IMR-90 (cell line): ENCODE results near the gene FRAS1. TPM values are rescaled to one million over a fixed set of nuclear protein-coding genes. Genes with fewer than 3 reads are reported as not detected.
"Not testable (repeated sequence)": the region's sequence is repeated elsewhere in the genome, so short reads cannot be mapped to it uniquely, and the experiment has no call there.

Experiments used
- ATAC-seq: fragments of 200-7000 bp; cut with Tn5 transposase; 2 replicates; pipeline ENCODE4 v1.9.1; 2020; ENCODE audit warnings: low read depth, mild to moderate bottlenecking, moderate library complexity
- BruUV-seq: library from RNA; stranded (reverse); fragments of 400-500 nt; replicated peaks from 2 replicates; lab custom pipeline; 2021; lab: Mats Ljungman, UMichigan
- CTCF ChIA-PET: fragments of 300-600 bp; formaldehyde crosslinking; extraction: SDS; loops from one replicate; lab custom pipeline; 2021; ENCODE audit warnings: antibody characterized with exemption; lab: Yijun Ruan, JAX
- POLR2A ChIA-PET: fragments of 300-600 bp; sonication (Branson Sonifier 250); formaldehyde crosslinking; loops from one replicate; lab custom pipeline; 2022; ENCODE audit warnings: antibody characterized with exemption; ENCODE audit not compliant: unreplicated experiment; lab: Charles Lee
- DNase-seq: peaks from one replicate; pipeline ENCODE4 v3.0.0; 2013
- H2AFZ ChIP-seq: replicated peaks from 2 replicates; pipeline ENCODE3; 2013; ENCODE audit warnings: low read length, mild to moderate bottlenecking; ENCODE audit not compliant: poor library complexity
- H2AK5ac ChIP-seq: 2 replicates; pipeline ENCODE4 v1.6.1; 2013; ENCODE audit warnings: low read depth, low read length, inconsistent platforms
- H2AK9ac ChIP-seq: replicated peaks from 2 replicates; pipeline ENCODE3; 2013; ENCODE audit warnings: mild to moderate bottlenecking, low read depth, low read length, moderate library complexity; ENCODE audit not compliant: poor library complexity
- H2BK120ac ChIP-seq: 2 replicates; pipeline ENCODE4 v1.6.1; 2013; ENCODE audit warnings: low read depth, low read length, inconsistent platforms
- H2BK15ac ChIP-seq: 3 replicates; pipeline ENCODE4 v1.6.1; 2013; ENCODE audit warnings: low read depth, low read length, inconsistent platforms
- H2BK20ac ChIP-seq: 2 replicates; pipeline ENCODE4 v1.6.1; 2013; ENCODE audit warnings: low read depth, mild to moderate bottlenecking, inconsistent platforms, low read length, moderate library complexity
- H2BK5ac ChIP-seq: 2 replicates; pipeline ENCODE4 v1.6.1; 2013; ENCODE audit warnings: mild to moderate bottlenecking, low read depth, low read length, inconsistent platforms; ENCODE audit not compliant: poor library complexity, severe bottlenecking
- H3K14ac ChIP-seq: replicated peaks from 2 replicates; pipeline ENCODE4 v1.6.1; 2013; ENCODE audit warnings: low read depth, low read length, inconsistent platforms
- H3K18ac ChIP-seq: 2 replicates; pipeline ENCODE4 v1.6.1; 2013; ENCODE audit warnings: low read depth, low read length, control low read depth
- H3K23ac ChIP-seq: 2 replicates; pipeline ENCODE4 v1.6.1; 2013; ENCODE audit warnings: low read depth, low read length, inconsistent platforms
- H3K27ac ChIP-seq: 2 replicates; pipeline ENCODE4 v1.5.1; 2013; ENCODE audit warnings: mild to moderate bottlenecking, control low read depth, low read length; ENCODE audit not compliant: insufficient read depth
- H3K27me3 ChIP-seq: 2 replicates; pipeline ENCODE4 v1.6.1; 2013; ENCODE audit warnings: low read length; ENCODE audit not compliant: control insufficient read depth, insufficient read depth
- H3K36me3 ChIP-seq: 2 replicates; pipeline ENCODE4 v1.6.1; 2013; ENCODE audit warnings: low read length, mixed read lengths; ENCODE audit not compliant: control insufficient read depth, insufficient read depth
- H3K4ac ChIP-seq: 2 replicates; pipeline ENCODE4 v1.6.1; 2013; ENCODE audit warnings: low read depth, low read length, inconsistent platforms
- H3K4me1 ChIP-seq: 2 replicates; pipeline ENCODE4 v1.6.1; 2013; ENCODE audit warnings: low read length, mixed read lengths; ENCODE audit not compliant: control insufficient read depth, insufficient read depth
- H3K4me2 ChIP-seq: 2 replicates; pipeline ENCODE4 v1.6.1; 2013; ENCODE audit warnings: low read depth, mild to moderate bottlenecking, control low read depth, low read length, moderate library complexity
- H3K4me3 ChIP-seq: 2 replicates; pipeline ENCODE4 v1.5.1; 2013; ENCODE audit warnings: low read depth, mild to moderate bottlenecking, control low read depth, low read length, moderate library complexity; ENCODE audit not compliant: insufficient read depth
- H3K56ac ChIP-seq: 2 replicates; pipeline ENCODE4 v1.6.1; 2013; ENCODE audit warnings: low read length, inconsistent platforms; ENCODE audit not compliant: insufficient read depth; ENCODE audit errors: extremely low read depth
- H3K79me1 ChIP-seq, 2 experiments: 2 replicates each; pipeline ENCODE4 v1.6.1; 2013; ENCODE audit warnings: low read length in 2 of 2, inconsistent platforms in 1 of 2, low read depth in 1 of 2
- H3K9ac ChIP-seq: 2 replicates; pipeline ENCODE4 v1.6.1; 2013; ENCODE audit warnings: low read depth, low read length, control low read depth
- H3K9me1 ChIP-seq: 2 replicates; pipeline ENCODE4 v1.6.1; 2013; ENCODE audit warnings: low read length, inconsistent platforms; ENCODE audit not compliant: insufficient read depth
- H3K9me3 ChIP-seq: 2 replicates; pipeline ENCODE4 v1.6.1; 2013; ENCODE audit warnings: low read length; ENCODE audit not compliant: control insufficient read depth, insufficient read depth
- H4K20me1 ChIP-seq: 2 replicates; pipeline ENCODE4 v1.6.1; 2013; ENCODE audit warnings: low read length, inconsistent platforms; ENCODE audit not compliant: insufficient read depth
- H4K5ac ChIP-seq: 2 replicates; pipeline ENCODE4 v1.6.1; 2013; ENCODE audit warnings: mild to moderate bottlenecking, low read depth, low read length, control low read depth
- H4K8ac ChIP-seq, 2 experiments: 2 replicates each; pipeline ENCODE4 v1.6.1; 2013; ENCODE audit warnings: low read depth in 2 of 2, low read length in 2 of 2, control low read depth in 1 of 2, inconsistent platforms in 1 of 2
- H4K91ac ChIP-seq: 2 replicates; pipeline ENCODE4 v1.6.1; 2013; ENCODE audit warnings: low read depth, low read length, inconsistent platforms; ENCODE audit not compliant: insufficient read depth
- BHLHE40 ChIP-seq: fragments of 150-350 bp; IDR thresholded peaks from 2 replicates; pipeline ENCODE4 v1.6.1; 2016; ENCODE audit warnings: mild to moderate bottlenecking, low read depth, low read length
- CEBPB ChIP-seq: IDR thresholded peaks from 2 replicates; pipeline ENCODE4 v1.6.1; 2012; ENCODE audit warnings: low read depth, low read length, improper control_type of control experiment
- ELK1 ChIP-seq: fragments of 150-350 bp; IDR thresholded peaks from 2 replicates; pipeline ENCODE4 v1.6.1; 2016; ENCODE audit warnings: low read depth, mild to moderate bottlenecking, low read length, moderate library complexity, borderline replicate concordance
- MAFK ChIP-seq: IDR thresholded peaks from 2 replicates; pipeline ENCODE4 v1.6.1; 2012; ENCODE audit warnings: low read depth, low read length, improper control_type of control experiment
- MXI1 ChIP-seq: IDR thresholded peaks from 2 replicates; pipeline ENCODE4 v1.6.1; 2012; ENCODE audit warnings: low read depth, mild to moderate bottlenecking, low read length, moderate library complexity, borderline replicate concordance
- RAD21 ChIP-seq: IDR thresholded peaks from 2 replicates; pipeline ENCODE4 v1.6.1; 2012; ENCODE audit warnings: low read length, improper control_type of control experiment
- RCOR1 ChIP-seq: IDR thresholded peaks from 2 replicates; pipeline ENCODE4 v1.6.1; 2012; ENCODE audit warnings: mild to moderate bottlenecking, low read length, improper control_type of control experiment; ENCODE audit not compliant: insufficient replicate concordance
- SMC3 ChIP-seq: fragments of 150-350 bp; IDR thresholded peaks from 2 replicates; pipeline ENCODE4 v1.6.1; 2016; ENCODE audit warnings: low read depth, mild to moderate bottlenecking, antibody characterized with exemption, low read length, moderate library complexity
- WGBS, 2 experiments: methylation state at CpG; one replicate each; pipeline versions ENCODE4 v1.1.5 to v1.1.7; 2013; ENCODE audit warnings: missing lambda C conversion rate in 2 of 2; ENCODE audit not compliant: insufficient read length in 1 of 2; ENCODE audit errors: extremely low coverage in 2 of 2; 5-methylcytosine and 5-hydroxymethylcytosine counted together
- dilution Hi-C: fragments of 300-500 bp; cut with HindIII; formaldehyde crosslinking; loops from one replicate; pipeline ENCODE4 v1.14.3; 2018; ENCODE audit warnings: low sequenced_read_pairs; ENCODE audit not compliant: unreplicated experiment
- in situ Hi-C: fragments of 300-500 bp; cut with MboI; formaldehyde crosslinking; loops from 3 replicates; pipeline ENCODE4 v1.14.3; 2019; ENCODE audit warnings: low sequenced_read_pairs, inconsistent platforms, mixed read lengths
- intact Hi-C: fragments of 100-400 bp; cut with micrococcal nuclease; formaldehyde crosslinking; loops from 2 replicates; pipeline ENCODE4 v1.10.0; 2022
- polyA plus RNA-seq, 3 experiments: library from polyadenylated mRNA; depleted of rRNA; stranded (reverse); fragments of >200 nt; gene quantifications; 2 replicates each; pipeline ENCODE4 v1.2.3, GENCODE V29; 2012; ENCODE audit warnings: low replicate concordance in 1 of 3
- total RNA-seq: library from RNA; depleted of rRNA; stranded (reverse); fragments of >200 nt; gene quantifications from 2 replicates; pipeline ENCODE4 v1.2.3, GENCODE V29; 2012

Gene FRAS1
- total and polyA plus RNA-seq, 2 of the 4 experiments (the other 2 are of a cell fraction) = under 0.01 to 0.03 TPM

- CTCF ChIA-PET = no interaction called here
- 57% methylated on average over 1 of the region's 3 CpGs; no CpG with 5 or more reads in 1 of the 2 experiments for WGBS, 2 experiments
- Histone ChIP-seq H2BK120ac (no peak overlapping the region), H3K4me2 (no peak overlapping the region), H3K23ac (no peak overlapping the region), H4K20me1 (no peaks in the 10 kb centered on the region), H3K9me1 (no peaks in the 10 kb centered on the region), H2AFZ (no peak overlapping the region), H4K91ac (no peak overlapping the region), H3K4me1 (no peaks in the 10 kb centered on the region), H3K9me3 (no peaks in the 10 kb centered on the region), H3K4me3 (no peak overlapping the region), H3K27ac (no peak overlapping the region), H3K4ac (no peak overlapping the region), H3K9ac (no peak overlapping the region), H3K79me1 (no peaks in the 10 kb centered on the region), H2AK5ac (no peak overlapping the region), H3K36me3 (no peaks in the 10 kb centered on the region), H3K14ac (no peak overlapping the region), H3K18ac (no peak overlapping the region), H2BK15ac (no peak overlapping the region), H3K56ac (no peak overlapping the region), H4K5ac (no peak overlapping the region), H2BK5ac (no peak overlapping the region), H2BK20ac (no peak overlapping the region), H2AK9ac (no peak overlapping the region), H4K8ac (no peak overlapping the region), H3K27me3 (no peaks in the 10 kb centered on the region)
- BruUV-seq = no TSS peak
- in situ Hi-C loops = no loop called here
- dilution Hi-C loops = no loop called here
- no peak for TF ChIP-seq BHLHE40
- TF ChIP-seq MAFK = no peak
- no peak for TF ChIP-seq ELK1
- TF ChIP-seq RCOR1 = no peak
- no peak for TF ChIP-seq MXI1
- no peak for TF ChIP-seq RAD21
- TF ChIP-seq SMC3 = no peak
- no peak for TF ChIP-seq CEBPB
- intact Hi-C loops = no loop called here
- no peak for ATAC-seq
- no peak for DNase-seq
- POLR2A ChIA-PET = no interaction called here
Observed at GRCh38 chr4:78091534-78091933, 34.4 kb downstream of the FRAS1 start.

GRCh38 chr4:78092350-78092749 lies 35.2 kb downstream of the FRAS1 start:
- H3K56ac ChIP-seq, H3K27ac ChIP-seq, H2BK5ac ChIP-seq, H3K14ac ChIP-seq, dilution Hi-C loops, H3K4ac ChIP-seq, CTCF ChIA-PET, in situ Hi-C loops, H3K9ac ChIP-seq, H3K4me3 ChIP-seq, H3K18ac ChIP-seq, H4K91ac ChIP-seq, H2AFZ ChIP-seq, H3K79me1 ChIP-seq, DNase-seq, POLR2A ChIA-PET, H3K4me2 ChIP-seq, intact Hi-C loops, H2BK15ac ChIP-seq, H4K8ac ChIP-seq, H2BK20ac ChIP-seq, H3K9me3 ChIP-seq, ATAC-seq, H4K5ac ChIP-seq, H2AK5ac ChIP-seq, H2BK120ac ChIP-seq, H2AK9ac ChIP-seq, H3K4me1 ChIP-seq, H3K36me3 ChIP-seq, BruUV-seq, H4K20me1 ChIP-seq, H3K9me1 ChIP-seq, H3K27me3 ChIP-seq, H3K23ac ChIP-seq: not testable (repeated sequence)
- WGBS, 2 experiments = no CpG with 5 or more reads among the region's 5 CpGs
